GM12878 (cell line): ENCODE data around the gene PPP3CB.

Experiments
- EP300 ChIP-seq, 2 experiments: fragments of 150-350 bp in 1 of 2; IDR thresholded peaks; 2 replicates each; pipeline ENCODE4 v1.6.1; 2011 to 2012; ENCODE audit warnings: low read depth in 2 of 2, low read length in 2 of 2, borderline replicate concordance in 1 of 2, improper control_type of control experiment in 1 of 2, inconsistent platforms in 1 of 2; ENCODE audit not compliant: control insufficient read depth in 1 of 2
- RAD21 ChIP-seq: IDR thresholded peaks from 2 replicates; pipeline ENCODE4 v1.6.1; 2011; ENCODE audit warnings: mild to moderate bottlenecking, low read depth, low read length, moderate library complexity; ENCODE audit not compliant: insufficient read depth
- RFX5 ChIP-seq: IDR thresholded peaks from 2 replicates; pipeline ENCODE4 v1.6.1; 2011; ENCODE audit warnings: low read depth, low read length, improper control_type of control experiment
- SMC3 ChIP-seq: IDR thresholded peaks from 2 replicates; pipeline ENCODE4 v1.6.1; 2011; ENCODE audit warnings: low read length, improper control_type of control experiment, borderline replicate concordance
- TCF7 ChIP-seq: IDR thresholded peaks from 2 replicates; pipeline ENCODE4 v1.6.1; 2014; ENCODE audit warnings: antibody characterized with exemption, borderline replicate concordance
- ZBED1 ChIP-seq: IDR thresholded peaks from 2 replicates; pipeline ENCODE4 v1.6.1; 2016; ENCODE audit warnings: borderline replicate concordance
- ZNF207 ChIP-seq: fragments of 450-650 bp; IDR thresholded peaks from 2 replicates; pipeline ENCODE4 v1.6.1; 2014; ENCODE audit warnings: antibody characterized with exemption, mild to moderate bottlenecking, borderline replicate concordance
- ZNF384 ChIP-seq: IDR thresholded peaks from 2 replicates; pipeline ENCODE4 v1.6.1; 2012; ENCODE audit warnings: low read depth, mild to moderate bottlenecking, low read length, improper control_type of control experiment, borderline replicate concordance
- ZZZ3 ChIP-seq: IDR thresholded peaks from 2 replicates; pipeline ENCODE4 v1.6.1; 2011; ENCODE audit warnings: low read depth; ENCODE audit not compliant: control insufficient read depth, insufficient read length
- TF ChIP-seq, protein P1 (sequence below), 3 experiments: IDR thresholded peaks in 2 of 3; conservative IDR thresholded peaks in 1 of 3; 2 replicates each; pipeline ENCODE4 v1.5.1; 2011; ENCODE audit warnings: low read depth in 3 of 3, low read length in 3 of 3, mild to moderate bottlenecking in 3 of 3, control low read depth in 2 of 3, moderate library complexity in 2 of 3, inconsistent platforms in 1 of 3, mixed read lengths in 1 of 3; ENCODE audit not compliant: control insufficient read depth in 2 of 3, insufficient read depth in 1 of 3; ENCODE audit errors: extremely low read depth in 1 of 3
- TF ChIP-seq, protein P2 (sequence below): IDR thresholded peaks from 2 replicates; pipeline ENCODE4 v1.6.1; 2012; ENCODE audit warnings: mild to moderate bottlenecking, low read depth, low read length
- TF ChIP-seq, protein P3 (sequence below): IDR thresholded peaks from 2 replicates; pipeline ENCODE4 v1.6.1; 2011; ENCODE audit warnings: borderline replicate concordance, low read depth, mild to moderate bottlenecking, moderate library complexity, low read length; ENCODE audit not compliant: insufficient read depth, poor library complexity, severe bottlenecking

DNA sequence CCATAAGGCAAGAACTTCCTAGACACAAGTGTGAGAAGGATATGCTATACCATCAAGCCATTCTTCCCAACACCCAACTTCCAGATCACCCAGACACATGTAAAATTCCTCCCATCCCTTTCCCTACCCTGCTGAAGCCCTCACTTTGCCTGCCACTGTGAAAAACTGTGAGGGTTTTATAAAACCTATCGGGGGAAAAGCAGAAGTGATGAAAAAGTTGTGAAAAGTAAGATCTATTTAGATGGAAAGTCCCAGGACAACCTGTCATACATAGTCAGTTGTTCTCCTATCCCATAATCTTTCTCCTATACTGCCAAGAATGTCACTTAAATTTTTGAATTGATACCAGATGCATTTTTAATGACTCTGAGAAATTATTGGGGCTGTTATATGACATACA lies 39.0 kb upstream of the PPP3CB start:
- TF ChIP-seq, protein P1, sequence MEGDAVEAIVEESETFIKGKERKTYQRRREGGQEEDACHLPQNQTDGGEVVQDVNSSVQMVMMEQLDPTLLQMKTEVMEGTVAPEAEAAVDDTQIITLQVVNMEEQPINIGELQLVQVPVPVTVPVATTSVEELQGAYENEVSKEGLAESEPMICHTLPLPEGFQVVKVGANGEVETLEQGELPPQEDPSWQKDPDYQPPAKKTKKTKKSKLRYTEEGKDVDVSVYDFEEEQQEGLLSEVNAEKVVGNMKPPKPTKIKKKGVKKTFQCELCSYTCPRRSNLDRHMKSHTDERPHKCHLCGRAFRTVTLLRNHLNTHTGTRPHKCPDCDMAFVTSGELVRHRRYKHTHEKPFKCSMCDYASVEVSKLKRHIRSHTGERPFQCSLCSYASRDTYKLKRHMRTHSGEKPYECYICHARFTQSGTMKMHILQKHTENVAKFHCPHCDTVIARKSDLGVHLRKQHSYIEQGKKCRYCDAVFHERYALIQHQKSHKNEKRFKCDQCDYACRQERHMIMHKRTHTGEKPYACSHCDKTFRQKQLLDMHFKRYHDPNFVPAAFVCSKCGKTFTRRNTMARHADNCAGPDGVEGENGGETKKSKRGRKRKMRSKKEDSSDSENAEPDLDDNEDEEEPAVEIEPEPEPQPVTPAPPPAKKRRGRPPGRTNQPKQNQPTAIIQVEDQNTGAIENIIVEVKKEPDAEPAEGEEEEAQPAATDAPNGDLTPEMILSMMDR (IDR thresholded peaks at IDR 0.05 in 2 of 3, conservative IDR thresholded peaks at IDR 0.05 in 1 of 3; ENCODE audit: control insufficient read depth in 2 of 3, extremely low read depth in 1 of 3, insufficient read depth in 1 of 3, low read depth in 3 of 3, low read length in 3 of 3), result no peak
- TF ChIP-seq RFX5 (no peak), ZZZ3 (no peak), SMC3 (no peak), TCF7 (no peak), RAD21 (no peak), ZNF207 (no peak), ZBED1 (no peak), EP300 (IDR thresholded peaks at IDR 0.05; ENCODE audit: borderline replicate concordance in 1 of 2, control insufficient read depth in 1 of 2, low read depth in 2 of 2, low read length in 2 of 2) (no peak), ZNF384 (no peak)
- TF ChIP-seq, protein P2, sequence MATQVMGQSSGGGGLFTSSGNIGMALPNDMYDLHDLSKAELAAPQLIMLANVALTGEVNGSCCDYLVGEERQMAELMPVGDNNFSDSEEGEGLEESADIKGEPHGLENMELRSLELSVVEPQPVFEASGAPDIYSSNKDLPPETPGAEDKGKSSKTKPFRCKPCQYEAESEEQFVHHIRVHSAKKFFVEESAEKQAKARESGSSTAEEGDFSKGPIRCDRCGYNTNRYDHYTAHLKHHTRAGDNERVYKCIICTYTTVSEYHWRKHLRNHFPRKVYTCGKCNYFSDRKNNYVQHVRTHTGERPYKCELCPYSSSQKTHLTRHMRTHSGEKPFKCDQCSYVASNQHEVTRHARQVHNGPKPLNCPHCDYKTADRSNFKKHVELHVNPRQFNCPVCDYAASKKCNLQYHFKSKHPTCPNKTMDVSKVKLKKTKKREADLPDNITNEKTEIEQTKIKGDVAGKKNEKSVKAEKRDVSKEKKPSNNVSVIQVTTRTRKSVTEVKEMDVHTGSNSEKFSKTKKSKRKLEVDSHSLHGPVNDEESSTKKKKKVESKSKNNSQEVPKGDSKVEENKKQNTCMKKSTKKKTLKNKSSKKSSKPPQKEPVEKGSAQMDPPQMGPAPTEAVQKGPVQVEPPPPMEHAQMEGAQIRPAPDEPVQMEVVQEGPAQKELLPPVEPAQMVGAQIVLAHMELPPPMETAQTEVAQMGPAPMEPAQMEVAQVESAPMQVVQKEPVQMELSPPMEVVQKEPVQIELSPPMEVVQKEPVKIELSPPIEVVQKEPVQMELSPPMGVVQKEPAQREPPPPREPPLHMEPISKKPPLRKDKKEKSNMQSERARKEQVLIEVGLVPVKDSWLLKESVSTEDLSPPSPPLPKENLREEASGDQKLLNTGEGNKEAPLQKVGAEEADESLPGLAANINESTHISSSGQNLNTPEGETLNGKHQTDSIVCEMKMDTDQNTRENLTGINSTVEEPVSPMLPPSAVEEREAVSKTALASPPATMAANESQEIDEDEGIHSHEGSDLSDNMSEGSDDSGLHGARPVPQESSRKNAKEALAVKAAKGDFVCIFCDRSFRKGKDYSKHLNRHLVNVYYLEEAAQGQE, result no peak
- TF ChIP-seq, protein P3, sequence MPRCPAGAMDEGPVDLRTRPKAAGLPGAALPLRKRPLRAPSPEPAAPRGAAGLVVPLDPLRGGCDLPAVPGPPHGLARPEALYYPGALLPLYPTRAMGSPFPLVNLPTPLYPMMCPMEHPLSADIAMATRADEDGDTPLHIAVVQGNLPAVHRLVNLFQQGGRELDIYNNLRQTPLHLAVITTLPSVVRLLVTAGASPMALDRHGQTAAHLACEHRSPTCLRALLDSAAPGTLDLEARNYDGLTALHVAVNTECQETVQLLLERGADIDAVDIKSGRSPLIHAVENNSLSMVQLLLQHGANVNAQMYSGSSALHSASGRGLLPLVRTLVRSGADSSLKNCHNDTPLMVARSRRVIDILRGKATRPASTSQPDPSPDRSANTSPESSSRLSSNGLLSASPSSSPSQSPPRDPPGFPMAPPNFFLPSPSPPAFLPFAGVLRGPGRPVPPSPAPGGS, result no peak
